HCT116 (cell line): ENCODE data around the gene PACSIN2. TPM values are rescaled to one million over a fixed set of nuclear protein-coding genes. Genes with fewer than 3 reads are reported as not detected.

ENCODE experiments used
- ATF3 ChIP-seq: IDR thresholded peaks from 2 replicates; pipeline ENCODE4 v1.6.1; 2012
- EGR1 ChIP-seq: IDR thresholded peaks from 2 replicates; pipeline ENCODE4 v1.6.1; 2012; ENCODE audit warnings: low read depth
- EZH2phosphoT487 ChIP-seq: fragments of 200-600 bp; IDR thresholded peaks from 2 replicates; pipeline ENCODE4 v1.6.1; 2018; ENCODE audit warnings: antibody characterized with exemption, borderline replicate concordance
- REST ChIP-seq: IDR thresholded peaks from 2 replicates; pipeline ENCODE4 v1.6.1; 2012; ENCODE audit warnings: low read depth
- SIN3A ChIP-seq: IDR thresholded peaks from 2 replicates; pipeline ENCODE4 v1.6.1; 2012; ENCODE audit warnings: low read depth
- SRF ChIP-seq: IDR thresholded peaks from 2 replicates; pipeline ENCODE4 v1.6.1; 2012; ENCODE audit warnings: low read depth
- TCF7L2 ChIP-seq: IDR thresholded peaks from 2 replicates; pipeline ENCODE4 v1.7.0; 2011; ENCODE audit warnings: borderline replicate concordance, inconsistent platforms; ENCODE audit not compliant: insufficient read depth, insufficient read length; ENCODE audit errors: extremely low read depth
- ZBTB33 ChIP-seq: IDR thresholded peaks from 2 replicates; pipeline ENCODE4 v1.6.1; 2011; ENCODE audit warnings: mild to moderate bottlenecking, low read length, moderate library complexity; ENCODE audit not compliant: insufficient replicate concordance; ENCODE audit errors: extremely low read depth
- ZFX ChIP-seq: fragments of 450-650 bp; IDR thresholded peaks from 2 replicates; pipeline ENCODE4 v1.6.1; 2017
- total RNA-seq: library from RNA; stranded (reverse); gene quantifications from one replicate; pipeline ENCODE4 v1.2.1, GENCODE V29; 2021; ENCODE audit not compliant: unreplicated experiment

Gene PACSIN2
- total RNA-seq, 1 experiment from 2014 or later = 48.2 TPM

GRCh38 chr22:42856865-42857704 is 157.9 kb downstream of the PACSIN2 start, which contains the start of gene ARFGAP3 (continued):
- TF ChIP-seq ATF3 (no peak), SIN3A (peak; percentile 79; the same call in 1 of the 2 replicates), EZH2phosphoT487 (no peak), EGR1 (peak; percentile 87), TCF7L2 (no peak), REST (no peak), ZFX (peak; percentile 85), ZBTB33 (no peak), SRF (no peak)
